HG03175 (cell line): ENCODE results near the gene BCAS3.
"Not testable (repeated sequence)": the region's sequence is repeated elsewhere in the genome, so short reads cannot be mapped to it uniquely, and the experiment has no call there.

Experiments
- ATAC-seq: cut with Tn5 transposase; IDR thresholded peaks from one replicate; pipeline ENCODE4 v1.9.1; 2021; ENCODE audit warnings: mild to moderate bottlenecking, moderate library complexity; ENCODE audit not compliant: unreplicated experiment

Gene BCAS3

DNA sequence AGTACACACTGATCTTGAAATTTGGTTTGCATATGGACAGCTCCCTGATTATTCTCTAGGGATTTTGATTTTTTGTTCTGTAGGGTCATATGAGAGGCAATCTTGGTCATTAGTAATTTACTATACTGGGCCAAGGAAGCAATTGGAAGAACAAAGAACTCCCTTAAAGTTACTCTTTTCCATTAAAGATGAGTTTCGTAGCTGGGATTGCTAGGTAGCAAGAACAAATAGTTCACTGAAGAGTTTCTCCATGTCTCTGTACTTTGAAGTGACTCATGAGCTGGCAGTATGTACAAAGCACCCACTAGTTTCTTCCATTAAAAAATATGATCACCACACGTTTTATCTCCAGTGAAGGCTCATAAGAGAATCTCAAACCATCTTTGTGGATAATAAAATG is 6.2 kb upstream of the BCAS3 start:
- ATAC-seq: no peak

DNA sequence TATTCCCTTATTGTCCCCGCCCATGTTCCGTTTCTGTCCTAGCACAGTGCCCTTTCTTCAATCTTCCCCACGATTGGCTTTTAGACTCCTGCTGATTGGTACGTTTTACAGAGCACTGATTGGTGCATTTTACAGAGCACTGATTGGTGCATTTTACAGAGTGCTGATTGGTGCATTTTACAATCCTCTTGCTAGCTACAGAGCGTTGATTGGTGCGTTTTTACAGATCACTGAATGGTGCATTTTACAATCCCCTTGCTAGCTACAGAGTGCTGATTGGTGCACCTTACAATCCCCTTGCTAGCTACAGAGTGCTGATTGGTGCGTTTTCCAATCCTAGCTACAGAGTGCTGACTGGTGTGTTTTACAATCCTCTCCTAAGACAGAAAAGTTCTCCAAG is 3.0 kb upstream of the BCAS3 start:
- ATAC-seq: not testable (repeated sequence)

DNA sequence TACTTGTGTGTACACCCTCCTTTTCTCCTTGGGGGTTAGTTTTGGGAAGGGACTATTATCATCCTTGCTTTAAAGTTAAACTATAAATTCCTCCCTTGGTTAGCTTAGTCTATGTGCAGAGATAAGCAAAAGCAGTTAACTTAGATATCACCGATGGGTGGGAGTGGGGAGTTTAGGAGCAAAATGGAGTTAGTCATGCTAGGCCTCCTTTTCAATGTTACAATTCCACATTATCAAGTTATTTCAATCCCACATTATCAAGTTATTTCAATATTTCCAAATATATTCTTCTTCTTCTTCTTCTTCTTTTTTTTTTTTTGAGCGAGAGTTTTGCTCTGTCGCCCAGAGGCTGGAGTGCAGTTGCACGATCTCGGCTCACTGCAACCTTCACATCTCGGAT is 1.7 kb upstream of the BCAS3 start:
- no peak for ATAC-seq

DNA sequence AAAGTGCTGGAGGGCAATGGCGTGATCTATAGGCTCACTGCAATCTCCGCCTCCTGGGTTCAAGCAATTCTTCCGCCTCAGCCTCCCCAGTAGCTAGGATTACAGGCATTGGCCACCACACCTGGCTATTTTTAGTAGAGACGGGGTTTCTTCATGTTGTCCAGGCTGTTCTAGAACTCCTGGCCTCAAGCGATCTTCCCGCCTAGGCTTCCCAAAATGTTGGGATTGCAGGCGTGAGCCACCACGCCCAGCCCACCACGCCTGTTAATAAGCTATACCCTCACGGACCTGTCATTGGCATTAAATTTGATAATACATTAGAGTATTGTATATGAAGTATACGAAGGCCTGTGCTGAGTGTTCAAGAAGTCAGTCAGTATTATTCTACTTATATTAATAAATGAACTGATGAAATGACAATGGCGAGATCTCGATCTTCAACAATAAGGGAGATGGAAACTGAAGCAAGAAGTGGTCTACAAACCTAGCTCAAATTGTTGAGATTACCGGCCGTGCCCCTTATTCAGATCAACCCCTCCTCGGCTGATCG is 818 bp upstream of the BCAS3 start:
- no peak for ATAC-seq

DNA sequence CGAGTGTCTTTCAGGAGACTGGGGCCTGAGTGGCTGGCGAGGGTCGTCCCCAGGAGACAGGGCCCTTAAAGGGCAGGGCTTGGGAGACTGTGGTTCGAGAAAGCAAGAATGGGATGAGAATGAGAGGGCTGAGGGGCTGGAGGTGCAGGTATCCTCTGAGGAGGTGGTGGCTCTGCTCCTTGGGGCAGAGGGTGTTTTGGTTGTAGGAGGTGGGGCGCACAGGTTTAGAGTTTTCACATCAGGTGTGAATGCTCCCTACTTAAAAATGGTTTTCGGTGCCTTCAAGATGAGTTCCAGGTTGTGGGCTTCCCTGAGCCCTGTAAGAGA is 430 bp downstream of the BCAS3 start:
- no peak for ATAC-seq

DNA sequence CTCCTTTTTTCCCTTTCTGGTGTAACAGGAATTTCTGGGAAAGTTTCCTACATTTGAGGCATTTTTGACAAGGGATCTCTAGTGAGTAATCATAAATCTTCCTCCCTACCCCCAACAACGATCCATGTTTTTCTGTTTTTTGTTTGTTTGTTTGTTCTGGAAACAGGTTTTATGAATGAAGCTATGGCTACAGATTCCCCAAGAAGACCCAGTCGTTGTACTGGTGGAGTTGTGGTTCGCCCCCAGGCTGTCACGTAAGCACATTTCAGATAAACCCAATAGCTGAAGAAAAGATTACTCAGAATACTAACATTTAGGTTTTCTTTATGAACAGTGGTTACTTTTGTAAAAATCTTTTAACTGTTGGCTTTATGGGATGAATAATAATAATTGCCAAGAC is 1.6 kb downstream of the BCAS3 start:
- no peak for ATAC-seq

GRCh38 chr17:60680754-60681153 is 3.1 kb downstream of the BCAS3 start:
- no peak for ATAC-seq

- ATAC-seq: no peak
Measured at GRCh38 chr17:60685437-60685836, 7.8 kb downstream of the BCAS3 start.

GRCh38 chr17:60695960-60696359 is 18.3 kb downstream of the BCAS3 start:
- ATAC-seq: no peak

- ATAC-seq: no peak
Measured at GRCh38 chr17:60699090-60699489, 21.4 kb downstream of the BCAS3 start.

DNA sequence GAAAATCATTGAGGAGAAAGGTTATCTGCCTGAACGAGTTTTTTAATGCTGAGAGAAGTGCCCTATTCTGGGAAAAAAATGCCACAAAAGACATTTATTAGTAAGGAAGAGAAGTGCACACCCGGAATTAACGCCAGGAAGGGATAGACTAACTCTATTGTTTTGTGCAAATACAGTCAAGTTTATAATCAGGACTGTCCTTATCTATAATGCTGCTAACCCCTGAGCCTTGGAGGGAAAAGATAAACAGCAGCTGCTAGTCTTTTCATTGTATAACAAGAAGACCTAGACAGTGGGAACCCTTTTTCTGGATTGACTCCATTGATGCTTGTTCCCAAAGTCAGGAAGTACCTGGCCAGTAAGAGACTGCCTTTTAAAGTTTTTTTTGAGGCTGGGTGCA is 26.5 kb downstream of the BCAS3 start:
- ATAC-seq: no peak

- ATAC-seq: no peak
Measured at GRCh38 chr17:60712675-60713074, 35.0 kb downstream of the BCAS3 start.

DNA sequence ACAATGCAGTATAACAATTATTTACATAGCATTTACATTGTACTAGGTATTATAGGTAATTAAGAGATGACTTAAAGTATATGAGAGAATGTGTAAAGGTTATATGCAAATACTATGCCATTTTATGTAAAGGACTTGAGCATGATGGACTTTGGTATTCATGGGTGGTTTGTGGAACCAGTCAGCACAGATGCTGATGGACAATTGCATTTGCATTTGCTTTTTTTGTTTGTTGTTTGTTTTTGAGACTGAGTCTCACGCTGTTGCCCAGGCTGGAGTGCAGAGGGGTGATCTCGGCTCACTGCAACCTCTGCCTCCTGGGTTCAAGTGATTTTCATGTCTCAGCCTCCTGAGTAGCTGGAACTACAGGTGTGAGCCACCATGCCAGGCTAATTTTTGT is 36.0 kb downstream of the BCAS3 start:
- ATAC-seq: no peak

DNA sequence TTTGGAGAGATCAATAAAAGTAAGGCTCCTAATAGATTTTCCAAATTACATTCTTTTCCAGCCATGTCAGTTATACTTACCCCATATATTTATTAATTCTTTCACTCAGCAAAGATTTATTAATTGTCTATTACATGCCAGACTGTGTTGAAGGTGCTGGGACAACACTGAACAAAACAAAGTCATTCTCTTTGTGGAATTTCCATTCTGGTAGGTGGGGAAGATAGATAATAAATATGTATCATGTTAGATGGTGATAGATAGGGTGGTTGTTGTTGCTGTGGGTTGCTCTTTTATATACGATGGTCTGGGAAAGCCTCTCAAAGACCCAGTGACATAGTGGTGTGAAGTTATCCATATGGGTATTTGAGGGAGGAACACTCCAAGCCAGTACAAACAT is 39.1 kb downstream of the BCAS3 start:
- no peak for ATAC-seq

DNA sequence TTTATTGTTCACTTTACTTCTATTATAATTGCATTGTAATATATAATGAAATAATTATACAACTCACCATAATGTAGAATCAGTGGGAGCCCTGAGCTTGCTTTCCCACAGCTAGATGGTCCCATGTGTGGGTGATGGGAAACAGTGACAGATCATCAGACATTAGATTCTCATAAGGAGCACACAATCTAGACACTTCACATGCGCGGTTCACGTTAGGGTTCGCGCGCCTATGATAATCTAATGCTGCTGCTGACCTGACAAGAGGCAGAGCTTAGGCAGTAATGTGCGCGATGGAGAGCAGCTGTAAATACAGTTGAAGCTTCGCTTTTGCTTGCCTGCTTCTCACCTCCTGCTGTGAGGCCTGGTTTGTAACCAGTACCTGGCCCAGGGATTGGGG is 40.2 kb downstream of the BCAS3 start:
- no peak for ATAC-seq

DNA sequence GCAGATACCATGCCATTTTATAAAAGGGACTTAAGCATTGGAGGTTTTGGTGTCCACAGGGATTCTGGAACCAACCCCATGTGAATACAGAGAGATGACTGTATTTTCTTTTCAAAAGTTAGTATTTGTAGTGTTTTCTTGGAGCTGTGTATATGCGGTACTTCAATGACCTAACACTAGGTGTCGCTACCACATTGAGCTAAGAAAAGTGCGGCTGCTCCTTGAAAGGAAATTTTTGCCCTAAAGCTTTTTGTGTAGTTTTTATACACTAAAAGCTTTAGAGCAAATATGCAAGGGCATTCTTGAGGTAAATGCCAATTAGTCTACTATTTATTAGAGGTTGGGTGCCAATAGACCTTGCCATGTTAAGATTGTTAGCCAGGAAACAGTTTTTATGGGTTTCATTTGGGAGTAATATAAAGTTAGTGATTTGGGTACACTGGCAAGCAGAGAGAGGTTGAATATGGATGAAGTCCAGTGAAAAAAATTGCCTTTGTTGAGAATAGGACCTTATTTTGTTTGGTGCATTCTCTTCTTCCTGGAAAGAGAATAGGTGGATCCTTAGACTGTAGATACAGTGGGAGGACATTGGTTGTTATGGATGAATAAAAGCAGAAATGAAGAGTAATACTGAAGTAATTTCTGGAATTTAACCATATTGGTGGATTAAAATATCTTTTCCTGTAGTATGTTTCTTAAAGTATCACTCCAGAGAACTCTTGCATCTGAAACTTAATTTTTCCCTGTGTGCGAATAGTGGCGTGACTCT is 43.3 kb downstream of the BCAS3 start:
- peak; percentile 47 for ATAC-seq

- peak; percentile 61 for ATAC-seq
Measured at GRCh38 chr17:60724647-60725046, 47.0 kb downstream of the BCAS3 start.

DNA sequence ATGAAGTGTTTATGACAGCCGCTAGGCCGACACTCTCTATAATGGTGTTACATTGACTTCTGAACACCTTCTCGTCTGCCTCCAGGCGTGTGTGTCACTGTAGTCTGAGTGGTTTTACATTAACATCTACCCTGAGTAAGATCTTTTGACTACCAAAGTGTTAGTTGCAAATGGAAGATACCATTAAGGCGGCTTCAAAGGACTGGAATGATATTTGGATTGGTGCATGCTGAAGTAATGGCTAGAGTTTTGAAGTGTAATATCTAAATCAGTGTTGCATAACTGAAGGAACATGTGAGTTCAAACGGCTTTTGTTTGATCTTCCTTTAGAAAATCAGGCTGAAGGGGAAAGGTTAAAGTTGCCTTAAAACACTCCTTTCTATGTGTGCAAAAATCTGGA is 52.2 kb downstream of the BCAS3 start:
- ATAC-seq: no peak

DNA sequence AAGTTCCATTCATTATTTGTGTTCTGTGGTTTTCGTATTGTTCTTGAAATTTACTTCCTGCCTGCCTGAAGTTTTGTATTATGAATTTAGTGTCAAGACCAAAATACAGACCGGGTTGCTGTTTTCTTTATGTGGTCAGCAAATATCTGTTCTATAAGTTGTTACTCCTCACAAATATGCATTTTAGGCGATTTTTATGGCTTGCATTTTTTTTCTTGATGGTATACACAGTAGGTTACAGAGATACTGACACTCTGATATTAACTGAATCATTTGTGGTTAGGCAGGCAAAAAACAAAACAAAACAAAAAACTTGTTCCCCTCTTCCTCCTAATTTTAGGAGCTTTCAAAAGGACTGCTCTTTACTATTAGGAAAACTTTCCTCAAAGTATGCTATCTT is 52.6 kb downstream of the BCAS3 start:
- no peak for ATAC-seq

DNA sequence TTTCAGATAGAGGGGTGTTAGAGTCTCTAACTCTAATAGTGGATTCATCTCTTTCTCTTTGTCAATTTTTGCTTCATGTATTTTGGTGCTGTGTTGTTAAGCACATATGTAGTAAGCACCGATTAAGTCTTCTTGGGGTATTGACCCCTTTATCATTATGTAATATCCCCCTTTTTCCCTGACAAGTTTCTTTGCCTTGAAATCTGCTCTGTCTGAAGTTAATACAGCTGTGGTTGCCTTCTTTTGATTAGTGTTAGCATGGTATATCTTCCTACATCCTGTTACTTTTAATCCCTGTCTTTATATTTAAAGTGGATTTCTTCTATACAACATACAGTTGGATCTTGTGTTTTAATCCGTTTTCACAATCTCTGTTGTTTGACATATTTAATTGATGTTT is 60.6 kb downstream of the BCAS3 start:
- no peak for ATAC-seq

- no peak for ATAC-seq
Measured at GRCh38 chr17:60740584-60740983, 62.9 kb downstream of the BCAS3 start.

GRCh38 chr17:60741031-60741430 is 63.4 kb downstream of the BCAS3 start:
- ATAC-seq: no peak

- ATAC-seq: no peak
Measured at GRCh38 chr17:60743282-60743681, 65.6 kb downstream of the BCAS3 start.
